ENCODE measurements around the gene VIT.

Gene VIT

GRCh38 chr2:36855429-36855828 lies 158.9 kb downstream of the VIT start:
- no peak for DNase-seq (ENCODE audit: low read depth in 2 of 2)
- H3K4me3 ChIP-seq (replicated peaks in 1 of 2; ENCODE audit: low read depth in 2 of 2, low read length in 2 of 2), result no peak overlapping the region
- no peak for TF ChIP-seq CTCF (IDR thresholded peaks at IDR 0.05; ENCODE audit: low read depth, low read length)

GRCh38 chr2:36857713-36858112 lies 161.2 kb downstream of the VIT start:
- no peak overlapping the region for H3K4me3 ChIP-seq (replicated peaks in 1 of 2; ENCODE audit: low read depth in 2 of 2, low read length in 2 of 2)
- no peak for DNase-seq (ENCODE audit: low read depth in 2 of 2)
- no peak for TF ChIP-seq CTCF (IDR thresholded peaks at IDR 0.05; ENCODE audit: low read depth, low read length)

GRCh38 chr2:36858551-36859365 lies 162.3 kb downstream of the VIT start:
- DNase-seq (ENCODE audit: low read depth in 2 of 2), result no peak
- no peak for TF ChIP-seq CTCF (IDR thresholded peaks at IDR 0.05; ENCODE audit: low read depth, low read length)
- H3K4me3 ChIP-seq (replicated peaks in 1 of 2; ENCODE audit: low read depth in 2 of 2, low read length in 2 of 2), result no peak overlapping the region

- no peak for TF ChIP-seq CTCF (IDR thresholded peaks at IDR 0.05; ENCODE audit: low read depth, low read length)
- DNase-seq (ENCODE audit: low read depth in 2 of 2), result no peak
Observed at GRCh38 chr2:36859366-36859792, 162.9 kb downstream of the VIT start.

GRCh38 chr2:36861896-36862295 lies 165.4 kb downstream of the VIT start:
- H3K4me3 ChIP-seq (replicated peaks in 1 of 2; ENCODE audit: low read depth in 2 of 2, low read length in 2 of 2), result no peak overlapping the region
- no peak for DNase-seq (ENCODE audit: low read depth in 2 of 2)
- TF ChIP-seq CTCF (IDR thresholded peaks at IDR 0.05; ENCODE audit: low read depth, low read length), result no peak

More at GRCh38 chr2:36859366-36859792, 162.9 kb downstream of the VIT start:
- H3K4me3 ChIP-seq (replicated peaks in 1 of 2; ENCODE audit: low read depth in 2 of 2, low read length in 2 of 2), result no peak overlapping the region
